H9 (cell line): ENCODE measurements around the gene TXNRD1. TPM values are rescaled to one million over a fixed set of nuclear protein-coding genes. Genes with fewer than 3 reads are reported as not detected.

Source experiments
- DNase-seq: peaks from one replicate; pipeline ENCODE4 v3.0.0-alpha.2; 2017
- H2AFZ ChIP-seq: one replicate; pipeline ENCODE4 v1.6.1; 2013; ENCODE audit warnings: mild to moderate bottlenecking, low read length, control low read depth, moderate library complexity
- H2AK5ac ChIP-seq: 2 replicates; pipeline ENCODE4 v1.6.1; 2013; ENCODE audit warnings: low read length, control low read depth, mixed read lengths; ENCODE audit not compliant: insufficient read length
- H2BK120ac ChIP-seq: one replicate; pipeline ENCODE4 v1.6.1; 2013; ENCODE audit warnings: low read depth, mild to moderate bottlenecking, low read length, control low read depth, inconsistent platforms; ENCODE audit not compliant: poor library complexity, severe bottlenecking
- H2BK12ac ChIP-seq: 2 replicates; pipeline ENCODE4 v1.6.1; 2013; ENCODE audit warnings: low read length, control low read depth, mixed read lengths, low read depth; ENCODE audit not compliant: insufficient read length
- H2BK15ac ChIP-seq: 2 replicates; pipeline ENCODE4 v1.6.1; 2013; ENCODE audit warnings: low read depth, low read length, control low read depth
- H2BK20ac ChIP-seq: one replicate; pipeline ENCODE4 v1.6.1; 2013; ENCODE audit warnings: low read depth, mild to moderate bottlenecking, low read length, control low read depth, inconsistent platforms; ENCODE audit not compliant: poor library complexity, severe bottlenecking
- H2BK5ac ChIP-seq: 2 replicates; pipeline ENCODE4 v1.6.1; 2013; ENCODE audit warnings: low read length, control low read depth, mixed read lengths; ENCODE audit not compliant: insufficient read length
- H3K14ac ChIP-seq: 2 replicates; pipeline ENCODE4 v1.6.1; 2013; ENCODE audit warnings: low read length, control low read depth; ENCODE audit not compliant: insufficient read depth
- H3K18ac ChIP-seq: 2 replicates; pipeline ENCODE4 v1.6.1; 2013; ENCODE audit warnings: low read depth, mild to moderate bottlenecking, mixed read lengths, low read length, control low read depth; ENCODE audit not compliant: insufficient read length
- H3K23ac ChIP-seq: 2 replicates; pipeline ENCODE4 v1.6.1; 2013; ENCODE audit warnings: low read length, control low read depth, mixed read lengths, low read depth; ENCODE audit not compliant: insufficient read length
- H3K23me2 ChIP-seq: 2 replicates; pipeline ENCODE4 v1.6.1; 2013; ENCODE audit warnings: low read depth, mild to moderate bottlenecking, mixed read lengths, low read length, control low read depth; ENCODE audit not compliant: insufficient read length, poor library complexity, severe bottlenecking
- H3K27ac ChIP-seq: 2 replicates; pipeline ENCODE4 v1.5.1; 2013; ENCODE audit warnings: low read length, control low read depth, mixed read lengths, low read depth; ENCODE audit not compliant: insufficient read length
- H3K27me3 ChIP-seq: 2 replicates; pipeline ENCODE4 v1.6.1; 2013; ENCODE audit warnings: low read length, control low read depth, inconsistent platforms; ENCODE audit not compliant: insufficient read depth
- H3K4ac ChIP-seq: 2 replicates; pipeline ENCODE4 v1.6.1; 2013; ENCODE audit warnings: low read depth, mild to moderate bottlenecking, control low read depth, inconsistent platforms, low read length, moderate library complexity
- H3K4me1 ChIP-seq: 2 replicates; pipeline ENCODE4 v1.6.1; 2013; ENCODE audit warnings: low read length, control low read depth, inconsistent platforms; ENCODE audit not compliant: insufficient read depth
- H3K4me2 ChIP-seq: 2 replicates; pipeline ENCODE4 v1.6.1; 2013; ENCODE audit warnings: low read length, control low read depth, mixed read lengths; ENCODE audit not compliant: insufficient read length, insufficient read depth
- H3K56ac ChIP-seq: 2 replicates; pipeline ENCODE4 v1.6.1; 2013; ENCODE audit warnings: low read depth, mild to moderate bottlenecking, mixed read lengths, low read length, control low read depth; ENCODE audit not compliant: insufficient read length
- H3K79me1 ChIP-seq: 2 replicates; pipeline ENCODE4 v1.6.1; 2013; ENCODE audit warnings: low read depth, mild to moderate bottlenecking, moderate library complexity, low read length, control low read depth, inconsistent platforms; ENCODE audit not compliant: insufficient read depth, poor library complexity, severe bottlenecking
- H3K79me2 ChIP-seq: 2 replicates; pipeline ENCODE4 v1.6.1; 2013; ENCODE audit warnings: low read length, control low read depth, inconsistent platforms; ENCODE audit not compliant: insufficient read depth
- H3K9ac ChIP-seq: 2 replicates; pipeline ENCODE4 v1.6.1; 2013; ENCODE audit warnings: low read length, control low read depth, mixed read lengths; ENCODE audit not compliant: insufficient read length; ENCODE audit errors: extremely low read depth
- H3K9me3 ChIP-seq: one replicate; pipeline ENCODE4 v1.6.1; 2013; ENCODE audit warnings: low read depth, low read length, inconsistent platforms; ENCODE audit not compliant: control insufficient read depth
- H3T11ph ChIP-seq: one replicate; pipeline ENCODE4 v1.6.1; 2013; ENCODE audit warnings: mild to moderate bottlenecking, low read length, control low read depth, inconsistent platforms
- H4K20me1 ChIP-seq: one replicate; pipeline ENCODE4 v1.6.1; 2013; ENCODE audit not compliant: control insufficient read depth, insufficient read length, insufficient read depth
- H4K5ac ChIP-seq: 2 replicates; pipeline ENCODE4 v1.6.1; 2013; ENCODE audit warnings: low read depth, mild to moderate bottlenecking, mixed read lengths, low read length, control low read depth; ENCODE audit not compliant: insufficient read length
- H4K8ac ChIP-seq: replicated peaks from 2 replicates; pipeline ENCODE4 v1.6.1; 2013; ENCODE audit warnings: low read length, control low read depth, mixed read lengths, low read depth; ENCODE audit not compliant: insufficient read length
- H4K91ac ChIP-seq: 2 replicates; pipeline ENCODE4 v1.6.1; 2013; ENCODE audit warnings: low read depth, mild to moderate bottlenecking, moderate library complexity, mixed read lengths, low read length, control low read depth; ENCODE audit not compliant: insufficient read length
- H3K27ac Mint-ChIP-seq, 3 experiments: 2 replicates in 2 of 3; 3 replicates in 1 of 3; pipeline ENCODE4 v1.8.0; 2020 to 2021; ENCODE audit warnings: mixed read lengths in 3 of 3, mild to moderate bottlenecking in 1 of 3, moderate library complexity in 1 of 3
- H3K27me3 Mint-ChIP-seq: 2 replicates; pipeline ENCODE4 v1.8.0; 2021; ENCODE audit warnings: low read depth, mild to moderate bottlenecking, moderate library complexity, mixed read lengths
- H3K36me3 Mint-ChIP-seq, 3 experiments: 2 replicates in 2 of 3; 3 replicates in 1 of 3; pipeline ENCODE4 v1.8.0; 2020 to 2021; ENCODE audit warnings: low read depth in 3 of 3, mixed read lengths in 3 of 3; ENCODE audit not compliant: insufficient read depth in 1 of 3
- H3K4me1 Mint-ChIP-seq, 2 experiments: 2 replicates each; pipeline ENCODE4 v1.8.0; 2020; ENCODE audit warnings: mixed read lengths in 2 of 2
- H3K4me3 Mint-ChIP-seq, 2 experiments: 2 replicates in 1 of 2; 3 replicates in 1 of 2; pipeline ENCODE4 v1.8.0; 2020 to 2021; ENCODE audit warnings: mild to moderate bottlenecking in 2 of 2, mixed read lengths in 2 of 2, moderate library complexity in 1 of 2
- H3K9me3 Mint-ChIP-seq, 2 experiments: 2 replicates in 1 of 2; 3 replicates in 1 of 2; pipeline ENCODE4 v1.8.0; 2020; ENCODE audit warnings: mild to moderate bottlenecking in 2 of 2, mixed read lengths in 2 of 2, moderate library complexity in 1 of 2
- WGBS: extraction: QIAGEN DNeasy Blood & Tissue Kit; methylation state at CpG from one replicate; pipeline ENCODE4 v1.1.7; 2013; ENCODE audit warnings: missing lambda C conversion rate, low lambda C conversion rate, mixed read lengths; ENCODE audit not compliant: insufficient read length; ENCODE audit errors: extremely low coverage; 5-methylcytosine and 5-hydroxymethylcytosine counted together
- total RNA-seq: library from RNA; stranded (reverse); gene quantifications from 2 replicates; pipeline ENCODE4 v1.2.1, GENCODE V29; 2021
- TF ChIP-seq, protein P1 (sequence below): fragments of 200-600 bp; sonication (generic); conservative IDR thresholded peaks from 3 replicates; pipeline ENCODE4 v1.8.0; 2021; ENCODE audit warnings: antibody characterized with exemption, mild to moderate bottlenecking

Gene TXNRD1
- total RNA-seq, 1 experiment from 2014 or later: 100 TPM

DNA sequence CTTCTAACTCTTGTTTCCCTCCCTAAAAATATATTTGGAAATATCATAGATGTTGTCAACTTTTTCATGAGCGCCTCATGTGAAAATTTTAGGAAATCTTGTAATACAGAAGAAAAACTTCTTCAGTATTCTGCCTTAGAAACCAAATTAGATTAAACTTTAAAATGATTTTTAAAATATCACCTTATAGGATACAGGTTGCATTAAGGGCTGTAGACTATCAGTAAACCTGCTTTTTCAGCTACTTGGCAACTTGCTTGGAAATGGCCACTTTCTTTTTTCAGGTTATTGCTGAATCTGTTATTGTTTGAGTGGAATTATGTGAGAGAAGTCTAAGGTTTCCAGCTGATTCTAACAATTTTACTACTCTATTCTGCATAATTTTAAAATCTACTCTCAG lies 97.1 kb downstream of the TXNRD1 start:
- TF ChIP-seq, protein P1, sequence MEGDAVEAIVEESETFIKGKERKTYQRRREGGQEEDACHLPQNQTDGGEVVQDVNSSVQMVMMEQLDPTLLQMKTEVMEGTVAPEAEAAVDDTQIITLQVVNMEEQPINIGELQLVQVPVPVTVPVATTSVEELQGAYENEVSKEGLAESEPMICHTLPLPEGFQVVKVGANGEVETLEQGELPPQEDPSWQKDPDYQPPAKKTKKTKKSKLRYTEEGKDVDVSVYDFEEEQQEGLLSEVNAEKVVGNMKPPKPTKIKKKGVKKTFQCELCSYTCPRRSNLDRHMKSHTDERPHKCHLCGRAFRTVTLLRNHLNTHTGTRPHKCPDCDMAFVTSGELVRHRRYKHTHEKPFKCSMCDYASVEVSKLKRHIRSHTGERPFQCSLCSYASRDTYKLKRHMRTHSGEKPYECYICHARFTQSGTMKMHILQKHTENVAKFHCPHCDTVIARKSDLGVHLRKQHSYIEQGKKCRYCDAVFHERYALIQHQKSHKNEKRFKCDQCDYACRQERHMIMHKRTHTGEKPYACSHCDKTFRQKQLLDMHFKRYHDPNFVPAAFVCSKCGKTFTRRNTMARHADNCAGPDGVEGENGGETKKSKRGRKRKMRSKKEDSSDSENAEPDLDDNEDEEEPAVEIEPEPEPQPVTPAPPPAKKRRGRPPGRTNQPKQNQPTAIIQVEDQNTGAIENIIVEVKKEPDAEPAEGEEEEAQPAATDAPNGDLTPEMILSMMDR: no peak
- no peak overlapping the region for H2AK5ac ChIP-seq
- H3K18ac ChIP-seq: no peak overlapping the region
- no peaks in the 10 kb centered on the region for H3K9me3 Mint-ChIP-seq
- no peaks in the 10 kb centered on the region for H3K9me3 ChIP-seq
- no peak overlapping the region for H4K91ac ChIP-seq
- no peak overlapping the region for H2BK12ac ChIP-seq
- H3K79me1 ChIP-seq: peaks cover 5% of the 10 kb centered on the region
- no peak overlapping the region for H3K4ac ChIP-seq
- DNase-seq: no peak
- no peak overlapping the region for H4K5ac ChIP-seq
- H3K23ac ChIP-seq: no peak overlapping the region
- no peak overlapping the region for H3K4me3 Mint-ChIP-seq
- H3K27ac Mint-ChIP-seq: no peak overlapping the region
- no peak overlapping the region for H3K27ac ChIP-seq
- peaks cover 4 to 8% of the 10 kb centered on the region in 2 experiments for H3K4me1 Mint-ChIP-seq
- H4K8ac ChIP-seq: no peak overlapping the region
- H4K20me1 ChIP-seq: no peaks in the 10 kb centered on the region
- no peaks in the 10 kb centered on the region for H3K27me3 Mint-ChIP-seq
- H2BK20ac ChIP-seq: no peak overlapping the region
- no peak overlapping the region for H3K56ac ChIP-seq
- H2BK120ac ChIP-seq: no peak overlapping the region
- H3K36me3 Mint-ChIP-seq: peaks cover 28 to 64% (median 63%) of the 10 kb centered on the region in 3 experiments
- H3K23me2 ChIP-seq: no peaks in the 10 kb centered on the region
- H3T11ph ChIP-seq: no peak overlapping the region
- no peak overlapping the region for H3K4me2 ChIP-seq
- H2BK15ac ChIP-seq: no peak overlapping the region
- H3K14ac ChIP-seq: no peak overlapping the region
- WGBS: no CpG with 5 or more reads among the region's 1 CpG
- H3K79me2 ChIP-seq: peaks cover 5% of the 10 kb centered on the region; the same call in 1 of the 2 replicates
- H3K4me1 ChIP-seq: no peaks in the 10 kb centered on the region
- H3K9ac ChIP-seq: no peak overlapping the region
- H3K27me3 ChIP-seq: no peaks in the 10 kb centered on the region
- H2AFZ ChIP-seq: no peak overlapping the region
- no peak overlapping the region for H2BK5ac ChIP-seq
